Heart left ventricle (tissue), 16 donors: ENCODE results near the gene TACSTD2. TPM values are rescaled to one million over a fixed set of nuclear protein-coding genes. Genes with fewer than 3 reads are reported as not detected.
"Not testable (repeated sequence)": the region's sequence is repeated elsewhere in the genome, so short reads cannot be mapped to it uniquely, and the experiment has no call there.

Experiments used
- ATAC-seq, 4 donors: fragments of 200-7000 bp; cut with Tn5 transposase; one replicate each; pipeline ENCODE4 v1.9.1; 2020 to 2022; ENCODE audit warnings: moderate library complexity in 4 of 4, mild to moderate bottlenecking in 3 of 4, moderate number of reproducible peaks in 1 of 4
- DNase-seq, 5 donors: peaks; one replicate each; pipeline ENCODE4 v3.0.0-alpha.2; 2020
- H3K27ac ChIP-seq, 12 donors: fragments of 200-600 bp; sonication (generic) in 4 of 12; one replicate each; pipeline versions ENCODE4 v1.5.0 to v1.8.0; 2016 to 2022; ENCODE audit warnings: mild to moderate bottlenecking in 2 of 12
- H3K27me3 ChIP-seq, 9 donors: fragments of 200-600 bp; sonication (generic) in 2 of 9; one replicate each; pipeline versions ENCODE4 v1.5.1 to v1.8.0; 2016 to 2022; ENCODE audit warnings: mild to moderate bottlenecking in 3 of 9
- H3K36me3 ChIP-seq, 9 donors: fragments of 200-600 bp; sonication (generic) in 2 of 9; one replicate each; pipeline versions ENCODE4 v1.5.0 to v1.8.0; 2018 to 2022; ENCODE audit warnings: mild to moderate bottlenecking in 2 of 9
- H3K4me1 ChIP-seq, 12 donors: fragments of 200-600 bp; sonication (generic) in 4 of 12; one replicate each; pipeline versions ENCODE4 v1.5.0 to v1.8.0; 2016 to 2022; ENCODE audit warnings: mild to moderate bottlenecking in 3 of 12
- H3K4me3 ChIP-seq, 12 donors: fragments of 200-600 bp; sonication (generic) in 4 of 12; one replicate each; pipeline versions ENCODE4 v1.5.0 to v1.8.0; 2017 to 2022; ENCODE audit warnings: mild to moderate bottlenecking in 9 of 12, moderate library complexity in 4 of 12
- H3K9me3 ChIP-seq, 12 donors: fragments of 200-600 bp; sonication (generic) in 4 of 12; one replicate each; pipeline versions ENCODE4 v1.5.0 to v1.8.0; 2016 to 2022; ENCODE audit warnings: mild to moderate bottlenecking in 1 of 12
- POLR2A ChIP-seq, 2 donors: fragments of 450-650 bp; IDR thresholded peaks; one replicate each; pipeline ENCODE4 v1.6.1; 2017; ENCODE audit warnings: antibody characterized with exemption in 2 of 2, mild to moderate bottlenecking in 2 of 2, moderate library complexity in 2 of 2
- WGBS, 4 donors: extraction: QIAGEN DNeasy Blood & Tissue Kit in 2 of 4; methylation state at CpG; one replicate each; pipeline versions ENCODE4 v1.1.5 to v1.1.7; 2013 to 2018; 5-methylcytosine and 5-hydroxymethylcytosine counted together
- intact Hi-C, 10 donors: fragments of 100-400 bp; cut with DNase I; formaldehyde crosslinking; loops; one replicate each; pipeline versions ENCODE4 v1.11.1 to v1.14.2; 2022
- long read RNA-seq, 3 donors: library from polyadenylated mRNA; unstranded; transcript quantifications; one replicate each; pipeline ENCODE4 v2.0.0, GENCODE V29; 2020 to 2021
- polyA plus RNA-seq, 2 donors: library from polyadenylated mRNA; stranded (reverse); fragments of 200-250 nt; gene quantifications; one replicate each; pipeline ENCODE4 v1.2.3, GENCODE V29; 2013
- total RNA-seq, 9 donors: library from RNA; depleted of rRNA in 2 of 9; stranded (reverse); fragments of >200 nt in 2 of 9; fragmentation: NEBNext Ultra II Directional in 3 of 9; extraction: Animal tissue kit (Norgen Biotek cat#: 25700) in 3 of 9; gene quantifications; one replicate each; pipeline versions ENCODE4 v1.1.0 to v1.2.4, GENCODE V29; 2016 to 2023
- TF ChIP-seq, protein P1 (sequence below), 12 donors: fragments of 200-600 bp; sonication (generic) in 4 of 12; IDR thresholded peaks; one replicate each; pipeline versions ENCODE4 v1.5.0 to v1.8.0; 2018 to 2022; ENCODE audit warnings: antibody characterized with exemption in 12 of 12, mild to moderate bottlenecking in 5 of 12
- donor health status: ischemic (EF 13 %, LVEDD 7.1; RV severe dilation, severe dysfunction).
- donor health status: healthy with polysubstance abuse.
- donor health status: DM: no; HTN: yes; CAD: no.
- donor health status: DM: no; HTN: no; CAD: no.
- donor health status: ischemic (EF 25% LVEDD 6.9; RV normal size, moderate dysfunction).
- donor health status: ischemic (EF 25% LVEDD 5.7; RV mildly dilated, moderate dysfunction).
- donor health status: healthy.
- donor health status: DM: yes; HTN: yes; CAD: no.
- donor health status: ischemic (EF 35%, LVEDD 5.7; RV mildly dilated, moderate dysfunction).
- donor health status: nonischemic (EF 11% LVEDD 7.7; RV severe dilation, severe dysfunction).
- donor health status: DM: yes; HTN: yes; CAD: no.
- donor health status: PGD.
- donor health status: ischemic (EF 29% LVEDD 5.4; RV normal size, mild dysfunction).
- donor health status: nonischemic (EF 23%, LVEDD 6.1; RV moderate dilation, normal function).

TACSTD2 gene, protein sequence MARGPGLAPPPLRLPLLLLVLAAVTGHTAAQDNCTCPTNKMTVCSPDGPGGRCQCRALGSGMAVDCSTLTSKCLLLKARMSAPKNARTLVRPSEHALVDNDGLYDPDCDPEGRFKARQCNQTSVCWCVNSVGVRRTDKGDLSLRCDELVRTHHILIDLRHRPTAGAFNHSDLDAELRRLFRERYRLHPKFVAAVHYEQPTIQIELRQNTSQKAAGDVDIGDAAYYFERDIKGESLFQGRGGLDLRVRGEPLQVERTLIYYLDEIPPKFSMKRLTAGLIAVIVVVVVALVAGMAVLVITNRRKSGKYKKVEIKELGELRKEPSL
- under 1 TPM in 5 of 9 donors, not detected in 4; 0.12 to 0.75 (median 0.29) TPM for total RNA-seq
- under 1 TPM; 0.11 to 0.15 TPM for polyA plus RNA-seq
- long read RNA-seq, donor 1: 0 reads
- long read RNA-seq, donor 2: 0 reads
- long read RNA-seq, donor 3: 0 reads

DNA sequence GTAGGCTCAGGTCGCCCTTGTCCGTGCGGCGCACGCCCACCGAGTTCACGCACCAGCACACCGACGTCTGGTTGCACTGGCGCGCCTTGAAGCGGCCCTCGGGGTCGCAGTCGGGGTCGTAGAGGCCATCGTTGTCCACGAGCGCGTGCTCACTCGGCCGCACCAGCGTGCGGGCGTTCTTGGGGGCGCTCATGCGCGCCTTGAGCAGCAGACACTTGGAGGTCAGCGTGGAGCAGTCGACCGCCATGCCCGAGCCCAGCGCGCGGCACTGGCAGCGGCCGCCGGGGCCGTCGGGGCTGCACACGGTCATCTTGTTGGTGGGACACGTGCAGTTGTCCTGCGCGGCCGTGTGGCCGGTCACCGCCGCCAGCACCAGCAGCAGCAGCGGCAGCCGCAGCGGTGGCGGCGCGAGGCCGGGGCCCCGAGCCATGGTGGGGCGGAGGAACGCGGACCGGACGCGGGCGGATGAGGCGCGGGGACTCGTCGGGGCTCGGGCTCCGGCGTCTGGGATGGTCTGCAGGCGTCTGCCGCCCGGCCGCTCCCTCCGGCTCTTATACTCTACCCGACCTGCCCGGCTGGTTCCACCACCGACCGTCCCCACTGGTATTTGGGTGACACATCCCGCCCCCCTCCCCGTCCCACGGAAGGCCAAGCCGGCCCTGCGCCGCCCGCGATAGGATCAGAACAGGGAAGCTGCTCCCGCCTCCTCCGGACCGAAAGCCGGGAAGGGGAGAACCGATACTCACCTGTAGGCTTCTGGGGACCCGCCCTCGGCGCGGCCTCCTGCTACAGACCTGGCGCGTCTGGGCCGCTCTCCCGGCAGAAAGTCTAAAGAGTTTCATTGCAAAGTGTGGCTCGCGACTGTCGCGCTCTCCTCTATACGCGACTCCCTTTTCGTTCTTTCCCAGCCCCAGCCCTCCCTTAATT lies at the start of gene TACSTD2:
TACSTD2 (minus strand) TSS at position 526 of the 927 bp plus-strand sequence; CDS start at position 430, 96 bp downstream.
- DNase-seq: peak in 2 of 5 donors; percentile 22 to 65

DNA sequence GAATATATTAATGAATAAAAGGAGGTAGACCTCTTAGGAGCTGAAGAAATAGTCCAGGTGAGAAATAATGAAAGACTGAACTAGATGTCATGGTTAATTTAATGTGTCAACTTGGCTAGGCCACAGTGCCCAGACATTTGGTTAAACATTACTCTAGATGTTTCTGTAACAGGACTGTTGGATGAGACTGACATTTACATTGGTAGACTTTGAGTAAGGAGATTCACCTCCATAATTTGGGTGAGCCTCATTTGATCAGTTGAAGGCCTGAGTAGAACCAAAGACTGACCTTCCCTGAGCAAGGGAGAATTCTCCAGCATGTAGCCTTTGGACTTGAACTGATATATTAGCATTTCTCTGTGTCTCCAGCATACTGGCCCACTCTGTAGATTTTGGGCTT lies 49.2 kb upstream of the TACSTD2 start:
- Histone ChIP-seq H3K27me3 (no peaks in the 10 kb centered on the region), H3K4me1 (no peaks in the 10 kb centered on the region), H3K4me3 (no peak overlapping the region), H3K36me3 (no peaks in the 10 kb centered on the region), H3K27ac (no peak overlapping the region), H3K9me3 (no peaks in the 10 kb centered on the region)
- intact Hi-C loops: no loop called here
- ATAC-seq: no peak
- TF ChIP-seq, protein P1, sequence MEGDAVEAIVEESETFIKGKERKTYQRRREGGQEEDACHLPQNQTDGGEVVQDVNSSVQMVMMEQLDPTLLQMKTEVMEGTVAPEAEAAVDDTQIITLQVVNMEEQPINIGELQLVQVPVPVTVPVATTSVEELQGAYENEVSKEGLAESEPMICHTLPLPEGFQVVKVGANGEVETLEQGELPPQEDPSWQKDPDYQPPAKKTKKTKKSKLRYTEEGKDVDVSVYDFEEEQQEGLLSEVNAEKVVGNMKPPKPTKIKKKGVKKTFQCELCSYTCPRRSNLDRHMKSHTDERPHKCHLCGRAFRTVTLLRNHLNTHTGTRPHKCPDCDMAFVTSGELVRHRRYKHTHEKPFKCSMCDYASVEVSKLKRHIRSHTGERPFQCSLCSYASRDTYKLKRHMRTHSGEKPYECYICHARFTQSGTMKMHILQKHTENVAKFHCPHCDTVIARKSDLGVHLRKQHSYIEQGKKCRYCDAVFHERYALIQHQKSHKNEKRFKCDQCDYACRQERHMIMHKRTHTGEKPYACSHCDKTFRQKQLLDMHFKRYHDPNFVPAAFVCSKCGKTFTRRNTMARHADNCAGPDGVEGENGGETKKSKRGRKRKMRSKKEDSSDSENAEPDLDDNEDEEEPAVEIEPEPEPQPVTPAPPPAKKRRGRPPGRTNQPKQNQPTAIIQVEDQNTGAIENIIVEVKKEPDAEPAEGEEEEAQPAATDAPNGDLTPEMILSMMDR (IDR thresholded peaks at IDR 0.05): no peak
- no peak for TF ChIP-seq POLR2A (IDR thresholded peaks at IDR 0.05)
- no peak for DNase-seq

More for the DNA sequence above, at the start of gene TACSTD2:
- peak within 1 kb of the TSS; percentile 20 to 54 (median 38) for H3K4me3 ChIP-seq
- ATAC-seq: peak in 2 of 4 donors; percentile 58
- peaks cover 15 to 63% (median 47%) of the 10 kb centered on the region in 9 donors for H3K27me3 ChIP-seq
- no peak for TF ChIP-seq POLR2A (IDR thresholded peaks at IDR 0.05)
- TF ChIP-seq, protein P1 (IDR thresholded peaks at IDR 0.05): no peak
- peaks cover 0 to 18% (median 9%) of the 10 kb centered on the region in 12 donors for H3K4me1 ChIP-seq
- no peaks in the 10 kb centered on the region for H3K9me3 ChIP-seq
- H3K36me3 ChIP-seq: no peaks in the 10 kb centered on the region
- 5 to 13% (median 8%) methylated on average over 36 to 107 of the region's 107 CpGs for WGBS, 4 donors
- intact Hi-C loops: no loop called here
- H3K27ac ChIP-seq: no peak within 1 kb of the TSS

DNA sequence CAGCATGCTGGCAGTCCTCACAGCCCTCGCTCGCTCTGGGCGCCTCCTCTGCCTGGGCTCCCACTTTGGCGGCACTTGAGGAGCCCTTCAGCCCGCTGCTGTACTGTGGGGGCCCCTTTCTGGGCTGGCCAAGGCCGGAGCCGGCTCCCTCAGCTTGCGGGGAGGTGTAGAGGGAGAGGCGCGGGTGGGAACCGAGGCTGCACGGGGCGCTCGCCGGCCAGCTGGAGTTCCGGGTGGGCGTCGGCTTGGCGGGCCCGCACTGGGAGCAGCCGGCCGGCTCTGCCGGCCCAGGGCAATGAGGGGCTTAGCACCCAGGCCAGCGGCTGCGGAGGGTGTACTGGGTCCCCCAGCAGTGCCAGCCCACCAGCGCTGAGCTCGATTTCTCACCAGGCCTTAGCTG lies 46.2 kb upstream of the TACSTD2 start:
- H3K4me3 ChIP-seq, H3K36me3 ChIP-seq, ATAC-seq, H3K27me3 ChIP-seq, intact Hi-C loops, H3K27ac ChIP-seq, H3K9me3 ChIP-seq: not testable (repeated sequence)
- WGBS, 4 donors: 95 to 97% (median 96%) methylated on average over 9 to 27 of the region's 27 CpGs
- H3K4me1 ChIP-seq: peaks cover 0 to 19% (median 5%) of the 10 kb centered on the region in 12 donors
- peak in 1 of 5 donors; percentile 50 for DNase-seq

DNA sequence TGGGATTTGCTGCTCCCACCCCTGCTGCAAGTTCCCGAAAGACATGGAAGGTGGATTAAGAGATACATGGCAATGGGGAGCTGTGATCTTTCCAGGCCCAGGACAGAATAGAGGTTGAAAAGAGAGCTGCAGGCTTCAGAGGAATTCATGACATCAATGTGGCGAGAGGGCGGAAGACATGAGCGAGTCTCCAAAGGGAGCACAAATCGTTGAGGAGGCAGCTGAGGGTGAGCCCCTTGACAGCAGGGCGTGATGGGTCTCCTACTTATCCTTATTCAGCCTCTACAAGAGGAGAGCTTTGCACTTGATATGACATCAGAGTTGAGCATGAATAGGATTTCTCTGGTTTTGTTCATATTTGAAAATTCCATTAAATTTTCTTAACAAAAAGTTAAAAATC lies 45.5 kb upstream of the TACSTD2 start:
- intact Hi-C loops: no loop called here
- H3K4me1 ChIP-seq: peaks cover 0 to 26% (median 6%) of the 10 kb centered on the region in 12 donors
- no peaks in the 10 kb centered on the region for H3K9me3 ChIP-seq
- H3K4me3 ChIP-seq: no peak overlapping the region
- ATAC-seq: no peak
- 92 to 96% (median 94%) methylated on average over 6 of the region's 6 CpGs for WGBS, 4 donors
- no peaks in the 10 kb centered on the region for H3K27me3 ChIP-seq
- no peak for DNase-seq
- TF ChIP-seq POLR2A (IDR thresholded peaks at IDR 0.05): no peak
- TF ChIP-seq, protein P1 (IDR thresholded peaks at IDR 0.05): no peak
- no peaks in the 10 kb centered on the region for H3K36me3 ChIP-seq
- H3K27ac ChIP-seq: no peak overlapping the region
